D721Med (cell line): ENCODE results near the gene TNK1.

ENCODE experiments used
- DNase-seq: peaks from one replicate; pipeline ENCODE4 v3.0.0; 2011; ENCODE audit warnings: low spot score; ENCODE audit not compliant: insufficient read length
- FAIRE-seq: peaks from 2 replicates; lab custom pipeline; 2011; peaks lifted over from hg19 to GRCh38; lab: Jason Lieb, UNC
- TF ChIP-seq, protein P1 (sequence below): IDR thresholded peaks from 2 replicates; pipeline ENCODE4 v1.5.1; 2012; ENCODE audit warnings: mild to moderate bottlenecking, control low read depth; ENCODE audit not compliant: insufficient read depth; ENCODE audit errors: missing control alignments

The TNK1 gene

DNA sequence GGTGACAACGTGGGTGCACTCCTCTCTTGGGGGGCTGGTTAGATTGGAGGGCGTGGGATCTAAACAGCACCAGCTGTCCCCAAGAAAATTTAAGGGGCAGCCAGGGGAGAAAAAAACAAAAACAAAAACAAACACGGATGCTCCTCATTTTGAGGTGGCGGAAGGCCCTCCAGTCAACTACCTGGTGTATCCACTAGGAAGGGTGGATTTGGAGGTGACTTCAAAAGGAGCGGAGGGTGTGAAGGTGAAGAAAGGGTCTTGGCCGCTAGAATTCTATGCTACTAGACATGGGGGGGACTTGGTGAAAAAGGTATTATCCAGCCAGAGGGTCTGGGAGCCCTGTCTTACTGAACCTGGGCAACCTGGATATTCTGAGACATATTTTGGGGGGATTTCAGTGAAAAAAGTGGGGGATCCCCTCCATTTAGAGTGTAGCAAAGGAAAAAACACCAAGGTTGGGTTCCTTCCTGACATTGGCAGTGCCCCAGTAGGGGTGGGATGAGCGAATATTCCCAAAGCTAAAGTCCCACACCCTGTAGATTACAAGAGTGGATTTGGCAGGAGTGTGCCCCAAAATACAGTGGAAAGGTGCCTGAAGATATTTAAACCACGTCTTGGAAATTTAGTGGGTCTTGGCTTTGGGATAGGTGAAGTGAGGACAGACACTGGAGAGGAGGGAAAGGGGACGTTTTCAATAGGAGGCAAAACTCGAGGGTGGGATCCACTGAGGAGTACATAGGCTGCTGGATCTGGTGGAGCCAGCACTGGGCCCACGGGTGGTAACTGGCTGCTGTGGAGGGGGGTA lies 58.0 kb downstream of the TNK1 start:
- no peak for DNase-seq
- TF ChIP-seq, protein P1, sequence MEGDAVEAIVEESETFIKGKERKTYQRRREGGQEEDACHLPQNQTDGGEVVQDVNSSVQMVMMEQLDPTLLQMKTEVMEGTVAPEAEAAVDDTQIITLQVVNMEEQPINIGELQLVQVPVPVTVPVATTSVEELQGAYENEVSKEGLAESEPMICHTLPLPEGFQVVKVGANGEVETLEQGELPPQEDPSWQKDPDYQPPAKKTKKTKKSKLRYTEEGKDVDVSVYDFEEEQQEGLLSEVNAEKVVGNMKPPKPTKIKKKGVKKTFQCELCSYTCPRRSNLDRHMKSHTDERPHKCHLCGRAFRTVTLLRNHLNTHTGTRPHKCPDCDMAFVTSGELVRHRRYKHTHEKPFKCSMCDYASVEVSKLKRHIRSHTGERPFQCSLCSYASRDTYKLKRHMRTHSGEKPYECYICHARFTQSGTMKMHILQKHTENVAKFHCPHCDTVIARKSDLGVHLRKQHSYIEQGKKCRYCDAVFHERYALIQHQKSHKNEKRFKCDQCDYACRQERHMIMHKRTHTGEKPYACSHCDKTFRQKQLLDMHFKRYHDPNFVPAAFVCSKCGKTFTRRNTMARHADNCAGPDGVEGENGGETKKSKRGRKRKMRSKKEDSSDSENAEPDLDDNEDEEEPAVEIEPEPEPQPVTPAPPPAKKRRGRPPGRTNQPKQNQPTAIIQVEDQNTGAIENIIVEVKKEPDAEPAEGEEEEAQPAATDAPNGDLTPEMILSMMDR = no peak
- no peak for FAIRE-seq
